Measurements from ENCODE around the gene OST4.

Gene OST4

DNA sequence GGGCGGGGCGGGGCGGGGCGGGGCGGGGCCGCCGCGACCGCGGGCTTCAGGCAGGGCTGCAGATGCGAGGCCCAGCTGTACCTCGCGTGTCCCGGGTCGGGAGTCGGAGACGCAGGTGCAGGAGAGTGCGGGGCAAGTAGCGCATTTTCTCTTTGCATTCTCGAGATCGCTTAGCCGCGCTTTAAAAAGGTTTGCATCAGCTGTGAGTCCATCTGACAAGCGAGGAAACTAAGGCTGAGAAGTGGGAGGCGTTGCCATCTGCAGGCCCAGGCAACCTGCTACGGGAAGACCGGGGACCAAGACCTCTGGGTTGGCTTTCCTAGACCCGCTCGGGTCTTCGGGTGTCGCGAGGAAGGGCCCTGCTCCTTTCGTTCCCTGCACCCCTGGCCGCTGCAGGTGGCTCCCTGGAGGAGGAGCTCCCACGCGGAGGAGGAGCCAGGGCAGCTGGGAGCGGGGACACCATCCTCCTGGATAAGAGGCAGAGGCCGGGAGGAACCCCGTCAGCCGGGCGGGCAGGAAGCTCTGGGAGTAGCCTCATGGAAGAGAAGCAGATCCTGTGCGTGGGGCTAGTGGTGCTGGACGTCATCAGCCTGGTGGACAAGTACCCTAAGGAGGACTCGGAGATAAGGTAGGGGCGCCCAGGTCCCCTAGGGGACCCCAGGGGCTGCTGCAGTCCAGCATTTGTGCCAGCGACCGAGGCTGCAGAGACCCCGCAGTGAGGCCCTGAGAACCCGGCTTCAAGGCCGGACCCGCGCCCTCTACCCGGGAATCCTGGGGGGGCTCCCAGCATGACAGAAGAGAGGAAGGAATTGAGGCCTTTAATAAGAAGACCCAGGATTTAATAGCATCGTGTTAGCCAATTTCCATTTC, 15.5 kb upstream of the OST4 start, which contains the start of gene KHK:
Gene KHK (plus strand): TSS at position 49 of the 870 bp plus-strand sequence. CDS start 488 bp downstream, at position 537.
- Histone ChIP-seq H3K9ac (ENCODE audit: low read length) (peak within 1 kb of the TSS; percentile 69), H2AFZ (ENCODE audit: low read depth, low read length, severe bottlenecking) (peak within 1 kb of the TSS; percentile 93), H3K27ac (ENCODE audit: low read depth, low read length) (no peak within 1 kb of the TSS), H3K79me2 (ENCODE audit: insufficient read depth, low read length) (no peaks in the 10 kb centered on the region), H3K36me3 (ENCODE audit: low read length) (no peaks in the 10 kb centered on the region), H3K4me2 (ENCODE audit: low read depth, low read length, poor library complexity, severe bottlenecking) (peak within 1 kb of the TSS; percentile 75), H3F3A (ENCODE audit: insufficient read depth) (0 out of 2 replicates have a peak, but pooled peaks cover 3% of the 10 kb centered on the region), H3K9me3 (ENCODE audit: insufficient read depth, low read length) (no peaks in the 10 kb centered on the region), H3K4me3 (ENCODE audit: insufficient read depth, low read length, poor library complexity, severe bottlenecking) (peak within 1 kb of the TSS; percentile 62), H4K20me1 (ENCODE audit: low read depth, low read length) (no peaks in the 10 kb centered on the region), H3K9me2 (replicated peaks; ENCODE audit: insufficient read depth, low read length) (no peaks in the 10 kb centered on the region), H3K27me3 (ENCODE audit: low read length) (no peaks in the 10 kb centered on the region)
- TF ChIP-seq, protein P1, sequence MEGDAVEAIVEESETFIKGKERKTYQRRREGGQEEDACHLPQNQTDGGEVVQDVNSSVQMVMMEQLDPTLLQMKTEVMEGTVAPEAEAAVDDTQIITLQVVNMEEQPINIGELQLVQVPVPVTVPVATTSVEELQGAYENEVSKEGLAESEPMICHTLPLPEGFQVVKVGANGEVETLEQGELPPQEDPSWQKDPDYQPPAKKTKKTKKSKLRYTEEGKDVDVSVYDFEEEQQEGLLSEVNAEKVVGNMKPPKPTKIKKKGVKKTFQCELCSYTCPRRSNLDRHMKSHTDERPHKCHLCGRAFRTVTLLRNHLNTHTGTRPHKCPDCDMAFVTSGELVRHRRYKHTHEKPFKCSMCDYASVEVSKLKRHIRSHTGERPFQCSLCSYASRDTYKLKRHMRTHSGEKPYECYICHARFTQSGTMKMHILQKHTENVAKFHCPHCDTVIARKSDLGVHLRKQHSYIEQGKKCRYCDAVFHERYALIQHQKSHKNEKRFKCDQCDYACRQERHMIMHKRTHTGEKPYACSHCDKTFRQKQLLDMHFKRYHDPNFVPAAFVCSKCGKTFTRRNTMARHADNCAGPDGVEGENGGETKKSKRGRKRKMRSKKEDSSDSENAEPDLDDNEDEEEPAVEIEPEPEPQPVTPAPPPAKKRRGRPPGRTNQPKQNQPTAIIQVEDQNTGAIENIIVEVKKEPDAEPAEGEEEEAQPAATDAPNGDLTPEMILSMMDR (IDR thresholded peaks at IDR 0.05; ENCODE audit: insufficient read depth, low read length, poor library complexity, severe bottlenecking) = no peak
- no peak for TF ChIP-seq EZH2phosphoT487 (conservative IDR thresholded peaks at IDR 0.05; ENCODE audit: low read length)

DNA sequence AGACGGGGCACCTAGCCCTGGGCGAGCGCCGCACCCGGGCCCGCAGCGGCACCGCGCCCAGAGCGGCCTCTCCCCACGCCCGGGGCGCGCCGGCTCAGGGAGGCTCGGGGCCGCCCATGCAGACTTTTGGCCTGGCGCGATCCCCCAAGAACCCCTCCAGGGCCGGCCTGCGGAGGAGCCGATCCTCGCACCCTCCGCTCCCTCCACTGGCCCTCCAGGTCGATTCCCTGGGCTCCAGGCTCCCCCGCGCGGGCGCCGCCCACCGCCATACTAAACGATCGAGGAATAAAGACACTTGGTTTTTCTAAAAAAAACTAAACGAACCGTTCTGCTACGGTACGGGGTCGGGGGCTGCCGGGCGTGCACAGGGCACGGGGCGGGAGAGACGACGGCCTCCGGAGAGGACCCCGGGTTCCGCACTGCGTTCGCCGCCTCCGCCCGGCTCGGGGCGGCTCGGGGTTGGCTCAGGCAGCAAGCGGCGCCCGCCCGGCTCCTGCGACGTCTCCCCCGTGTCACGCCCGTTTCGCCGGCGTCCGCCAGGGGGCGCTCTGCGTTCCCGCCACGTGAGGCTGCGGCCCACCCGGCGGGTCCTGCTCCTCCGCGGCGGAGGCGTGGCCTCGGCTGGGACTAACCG, 14.8 kb upstream of the OST4 start:
- H3F3A ChIP-seq (ENCODE audit: insufficient read depth) = 0 out of 2 replicates have a peak, but pooled peaks cover 3% of the 10 kb centered on the region
- peak overlapping the region; percentile 75 for H3K4me2 ChIP-seq (ENCODE audit: low read depth, low read length, poor library complexity, severe bottlenecking)
- H3K27me3 ChIP-seq (ENCODE audit: low read length) = no peaks in the 10 kb centered on the region
- H3K9ac ChIP-seq (ENCODE audit: low read length) = peak overlapping the region; percentile 69
- no peaks in the 10 kb centered on the region for H4K20me1 ChIP-seq (ENCODE audit: low read depth, low read length)
- no peaks in the 10 kb centered on the region for H3K9me3 ChIP-seq (ENCODE audit: insufficient read depth, low read length)
- peak overlapping the region; percentile 62 for H3K4me3 ChIP-seq (ENCODE audit: insufficient read depth, low read length, poor library complexity, severe bottlenecking)
- no peaks in the 10 kb centered on the region for H3K9me2 ChIP-seq (replicated peaks; ENCODE audit: insufficient read depth, low read length)
- no peak overlapping the region for H3K27ac ChIP-seq (ENCODE audit: low read depth, low read length)
- TF ChIP-seq, protein P1 (IDR thresholded peaks at IDR 0.05; ENCODE audit: insufficient read depth, low read length, poor library complexity, severe bottlenecking) = peak; percentile 64
- no peak for TF ChIP-seq EZH2phosphoT487 (conservative IDR thresholded peaks at IDR 0.05; ENCODE audit: low read length)
- H2AFZ ChIP-seq (ENCODE audit: low read depth, low read length, severe bottlenecking) = peak overlapping the region; percentile 93
- no peaks in the 10 kb centered on the region for H3K79me2 ChIP-seq (ENCODE audit: insufficient read depth, low read length)
- H3K36me3 ChIP-seq (ENCODE audit: low read length) = no peaks in the 10 kb centered on the region

DNA sequence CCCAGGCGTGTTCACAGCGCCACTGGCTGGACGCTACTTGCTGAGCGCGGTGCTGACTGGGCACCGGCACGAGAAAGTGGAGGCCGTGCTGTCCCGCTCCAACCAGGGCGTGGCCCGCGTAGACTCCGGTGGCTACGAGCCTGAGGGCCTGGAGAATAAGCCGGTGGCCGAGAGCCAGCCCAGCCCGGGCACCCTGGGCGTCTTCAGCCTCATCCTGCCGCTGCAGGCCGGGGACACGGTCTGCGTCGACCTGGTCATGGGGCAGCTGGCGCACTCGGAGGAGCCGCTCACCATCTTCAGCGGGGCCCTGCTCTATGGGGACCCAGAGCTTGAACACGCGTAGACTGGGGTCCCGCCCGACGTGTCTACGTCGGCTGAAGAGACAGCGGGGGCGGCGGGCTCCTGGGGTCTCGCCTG, 14.2 kb upstream of the OST4 start:
- H4K20me1 ChIP-seq (ENCODE audit: low read depth, low read length) = no peaks in the 10 kb centered on the region
- no peaks in the 10 kb centered on the region for H3K36me3 ChIP-seq (ENCODE audit: low read length)
- H3K9me2 ChIP-seq (replicated peaks; ENCODE audit: insufficient read depth, low read length) = no peaks in the 10 kb centered on the region
- TF ChIP-seq EZH2phosphoT487 (conservative IDR thresholded peaks at IDR 0.05; ENCODE audit: low read length) = no peak
- H3K27ac ChIP-seq (ENCODE audit: low read depth, low read length) = no peak overlapping the region
- no peaks in the 10 kb centered on the region for H3K27me3 ChIP-seq (ENCODE audit: low read length)
- peak overlapping the region; percentile 62 for H3K4me3 ChIP-seq (ENCODE audit: insufficient read depth, low read length, poor library complexity, severe bottlenecking)
- peak overlapping the region; percentile 69 for H3K9ac ChIP-seq (ENCODE audit: low read length)
- peak overlapping the region; percentile 75 for H3K4me2 ChIP-seq (ENCODE audit: low read depth, low read length, poor library complexity, severe bottlenecking)
- H3F3A ChIP-seq (ENCODE audit: insufficient read depth) = 0 out of 2 replicates have a peak, but pooled peaks cover 3% of the 10 kb centered on the region
- no peaks in the 10 kb centered on the region for H3K9me3 ChIP-seq (ENCODE audit: insufficient read depth, low read length)
- peak overlapping the region; percentile 93 for H2AFZ ChIP-seq (ENCODE audit: low read depth, low read length, severe bottlenecking)
- H3K79me2 ChIP-seq (ENCODE audit: insufficient read depth, low read length) = no peaks in the 10 kb centered on the region
